ENCODE results near the gene NTRK3. TPM values are rescaled to one million over a fixed set of nuclear protein-coding genes. Genes with fewer than 3 reads are reported as not detected.

Gene NTRK3
- total RNA-seq, 1 experiment from 2014 or later, result not detected

DNA sequence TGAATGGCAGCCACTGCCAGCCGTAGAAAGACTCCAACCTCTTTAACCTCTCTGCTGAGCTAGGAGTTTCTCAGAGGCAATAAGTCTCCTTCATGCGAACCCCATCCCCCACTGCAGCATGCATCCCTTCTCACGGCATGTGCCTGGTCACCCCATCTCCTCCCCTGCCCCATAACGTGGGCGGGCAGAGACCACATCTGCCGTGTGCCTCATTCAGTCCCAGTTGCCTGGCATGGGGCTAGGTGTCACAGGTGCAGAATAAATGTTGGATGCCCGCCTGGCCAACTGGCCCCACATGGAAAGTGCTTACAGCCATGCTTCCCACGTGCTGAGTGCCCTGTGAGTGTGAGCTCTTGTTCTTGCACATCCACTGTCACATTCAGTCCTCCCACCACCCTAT is 43.5 kb upstream of the NTRK3 start:
- ATAC-seq, result no peak
- no peak overlapping the region for H3K4me3 ChIP-seq (ENCODE audit: low read length)
- no peak for DNase-seq
- ChIA-PET POLR2A (ENCODE audit: unreplicated experiment) (no interaction called here), CTCF (no interaction called here)
- H3K9me3 ChIP-seq (ENCODE audit: low read length), result no peaks in the 10 kb centered on the region
- BruUV-seq (replicated peaks), result no TSS peak
- H3K27ac ChIP-seq (ENCODE audit: low read length), result no peak overlapping the region
- no peaks in the 10 kb centered on the region for H3F3A ChIP-seq (ENCODE audit: low read length, unreplicated experiment)
- no peaks in the 10 kb centered on the region for H3K79me2 ChIP-seq (ENCODE audit: low read length)
- no peaks in the 10 kb centered on the region for H4K20me1 ChIP-seq (ENCODE audit: low read length)
- H3K4me2 ChIP-seq (ENCODE audit: low read length), result no peak overlapping the region
- H3K4me1 ChIP-seq (ENCODE audit: insufficient read depth, low read length), result no peaks in the 10 kb centered on the region
- no peaks in the 10 kb centered on the region for H3K36me3 ChIP-seq (ENCODE audit: low read depth, low read length)
- no peak overlapping the region for H2AFZ ChIP-seq (ENCODE audit: low read length)
- TF ChIP-seq, protein P1, sequence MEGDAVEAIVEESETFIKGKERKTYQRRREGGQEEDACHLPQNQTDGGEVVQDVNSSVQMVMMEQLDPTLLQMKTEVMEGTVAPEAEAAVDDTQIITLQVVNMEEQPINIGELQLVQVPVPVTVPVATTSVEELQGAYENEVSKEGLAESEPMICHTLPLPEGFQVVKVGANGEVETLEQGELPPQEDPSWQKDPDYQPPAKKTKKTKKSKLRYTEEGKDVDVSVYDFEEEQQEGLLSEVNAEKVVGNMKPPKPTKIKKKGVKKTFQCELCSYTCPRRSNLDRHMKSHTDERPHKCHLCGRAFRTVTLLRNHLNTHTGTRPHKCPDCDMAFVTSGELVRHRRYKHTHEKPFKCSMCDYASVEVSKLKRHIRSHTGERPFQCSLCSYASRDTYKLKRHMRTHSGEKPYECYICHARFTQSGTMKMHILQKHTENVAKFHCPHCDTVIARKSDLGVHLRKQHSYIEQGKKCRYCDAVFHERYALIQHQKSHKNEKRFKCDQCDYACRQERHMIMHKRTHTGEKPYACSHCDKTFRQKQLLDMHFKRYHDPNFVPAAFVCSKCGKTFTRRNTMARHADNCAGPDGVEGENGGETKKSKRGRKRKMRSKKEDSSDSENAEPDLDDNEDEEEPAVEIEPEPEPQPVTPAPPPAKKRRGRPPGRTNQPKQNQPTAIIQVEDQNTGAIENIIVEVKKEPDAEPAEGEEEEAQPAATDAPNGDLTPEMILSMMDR (conservative IDR thresholded peaks at IDR 0.05; ENCODE audit: low read depth, low read length), result no peak
- TF ChIP-seq EZH2phosphoT487 (IDR thresholded peaks at IDR 0.05; ENCODE audit: borderline replicate concordance, low read length), result no peak
- no peak for TF ChIP-seq EZH2 (IDR thresholded peaks at IDR 0.05; ENCODE audit: low read length, unreplicated experiment)
- intact Hi-C loops (cut with micrococcal nuclease), result no loop called here
- peaks cover 19% of the 10 kb centered on the region for H3K27me3 ChIP-seq (ENCODE audit: low read length)
- H3K9me2 ChIP-seq (replicated peaks; ENCODE audit: low read length), result no peaks in the 10 kb centered on the region
- no peak overlapping the region for H3K9ac ChIP-seq (ENCODE audit: low read length)

DNA sequence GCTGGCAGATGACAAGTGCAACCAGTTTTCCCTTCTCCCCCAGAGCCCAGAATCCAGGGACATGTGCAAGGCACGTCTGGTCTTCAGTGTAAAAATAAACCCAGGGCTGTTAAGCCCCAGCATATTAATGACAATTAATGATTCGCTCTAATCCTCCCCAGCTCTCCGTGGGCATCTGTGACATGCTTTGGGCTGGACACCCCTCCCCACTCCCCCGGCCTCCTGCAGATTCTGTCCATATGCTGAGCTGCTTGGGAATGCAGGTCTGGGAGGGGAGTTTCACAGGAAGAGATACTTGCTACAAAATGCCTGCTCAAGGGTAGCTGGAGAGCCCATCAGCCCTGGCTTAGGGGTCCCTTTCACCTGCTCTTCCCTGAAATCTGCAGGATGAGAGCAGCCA is 43.0 kb upstream of the NTRK3 start:
- H2AFZ ChIP-seq (ENCODE audit: low read length), result no peak overlapping the region
- intact Hi-C loops (cut with micrococcal nuclease), result no loop called here
- H3K27ac ChIP-seq (ENCODE audit: low read length), result no peak overlapping the region
- H3F3A ChIP-seq (ENCODE audit: low read length, unreplicated experiment), result no peaks in the 10 kb centered on the region
- H3K79me2 ChIP-seq (ENCODE audit: low read length), result no peaks in the 10 kb centered on the region
- ChIA-PET POLR2A (ENCODE audit: unreplicated experiment) (no interaction called here), CTCF (no interaction called here)
- no peaks in the 10 kb centered on the region for H3K9me2 ChIP-seq (replicated peaks; ENCODE audit: low read length)
- no peaks in the 10 kb centered on the region for H3K36me3 ChIP-seq (ENCODE audit: low read depth, low read length)
- TF ChIP-seq EZH2 (IDR thresholded peaks at IDR 0.05; ENCODE audit: low read length, unreplicated experiment), result no peak
- no peak for TF ChIP-seq EZH2phosphoT487 (IDR thresholded peaks at IDR 0.05; ENCODE audit: borderline replicate concordance, low read length)
- TF ChIP-seq, protein P1 (conservative IDR thresholded peaks at IDR 0.05; ENCODE audit: low read depth, low read length), result no peak
- H3K4me3 ChIP-seq (ENCODE audit: low read length), result no peak overlapping the region
- BruUV-seq (replicated peaks), result no TSS peak
- no peaks in the 10 kb centered on the region for H3K9me3 ChIP-seq (ENCODE audit: low read length)
- no peaks in the 10 kb centered on the region for H4K20me1 ChIP-seq (ENCODE audit: low read length)
- no peaks in the 10 kb centered on the region for H3K4me1 ChIP-seq (ENCODE audit: insufficient read depth, low read length)
- DNase-seq (no peak), ATAC-seq (no peak)
- peaks cover 19% of the 10 kb centered on the region for H3K27me3 ChIP-seq (ENCODE audit: low read length)
- H3K4me2 ChIP-seq (ENCODE audit: low read length), result no peak overlapping the region
- no peak overlapping the region for H3K9ac ChIP-seq (ENCODE audit: low read length)

DNA sequence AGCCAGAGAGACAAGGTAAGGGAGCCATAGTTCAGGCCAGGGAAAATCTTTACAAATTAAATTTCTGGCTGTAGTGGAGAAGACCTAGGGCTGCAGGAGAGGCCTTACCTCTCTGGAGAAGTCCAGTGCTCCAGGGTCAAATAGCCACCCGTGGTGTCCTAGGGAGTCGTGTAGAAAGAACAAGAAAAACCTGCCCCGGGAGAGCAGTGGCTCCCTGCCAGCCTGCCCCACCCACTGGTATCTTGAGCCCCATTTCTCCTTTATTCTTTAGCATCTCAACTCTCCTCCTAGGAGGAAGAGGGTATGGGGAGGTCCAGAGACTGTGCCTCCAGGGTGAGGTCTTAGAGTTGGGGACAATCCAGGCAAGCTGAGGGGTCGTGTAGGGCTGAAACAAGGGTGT is 32.1 kb upstream of the NTRK3 start:
- Histone ChIP-seq H3K4me2 (ENCODE audit: low read length) (no peak overlapping the region), H3K27ac (ENCODE audit: low read length) (no peak overlapping the region), H3K27me3 (ENCODE audit: low read length) (no peaks in the 10 kb centered on the region), H3K9me3 (ENCODE audit: low read length) (no peaks in the 10 kb centered on the region), H3K9ac (ENCODE audit: low read length) (no peak overlapping the region), H3K9me2 (replicated peaks; ENCODE audit: low read length) (no peaks in the 10 kb centered on the region), H3K4me3 (ENCODE audit: low read length) (no peak overlapping the region), H4K20me1 (ENCODE audit: low read length) (no peaks in the 10 kb centered on the region), H3F3A (ENCODE audit: low read length, unreplicated experiment) (no peaks in the 10 kb centered on the region), H3K36me3 (ENCODE audit: low read depth, low read length) (no peaks in the 10 kb centered on the region), H3K4me1 (ENCODE audit: insufficient read depth, low read length) (no peaks in the 10 kb centered on the region), H2AFZ (ENCODE audit: low read length) (no peak overlapping the region), H3K79me2 (ENCODE audit: low read length) (no peaks in the 10 kb centered on the region)
- POLR2A ChIA-PET (ENCODE audit: unreplicated experiment), result no interaction called here
- no peak for ATAC-seq
- intact Hi-C loops (cut with micrococcal nuclease), result no loop called here
- CTCF ChIA-PET, result no interaction called here
- BruUV-seq (replicated peaks), result no TSS peak
- TF ChIP-seq EZH2 (IDR thresholded peaks at IDR 0.05; ENCODE audit: low read length, unreplicated experiment), result no peak
- TF ChIP-seq, protein P1 (conservative IDR thresholded peaks at IDR 0.05; ENCODE audit: low read depth, low read length), result no peak
- TF ChIP-seq EZH2phosphoT487 (IDR thresholded peaks at IDR 0.05; ENCODE audit: borderline replicate concordance, low read length), result no peak
- DNase-seq, result no peak

Data from PC-3 (cell line).